SW480 (cell line): ENCODE results near the gene ACAP1.

Source experiments
- DNase-seq: peaks from one replicate; pipeline ENCODE4 v3.0.0-alpha.2; 2016; ENCODE audit warnings: low spot score

Gene ACAP1, protein sequence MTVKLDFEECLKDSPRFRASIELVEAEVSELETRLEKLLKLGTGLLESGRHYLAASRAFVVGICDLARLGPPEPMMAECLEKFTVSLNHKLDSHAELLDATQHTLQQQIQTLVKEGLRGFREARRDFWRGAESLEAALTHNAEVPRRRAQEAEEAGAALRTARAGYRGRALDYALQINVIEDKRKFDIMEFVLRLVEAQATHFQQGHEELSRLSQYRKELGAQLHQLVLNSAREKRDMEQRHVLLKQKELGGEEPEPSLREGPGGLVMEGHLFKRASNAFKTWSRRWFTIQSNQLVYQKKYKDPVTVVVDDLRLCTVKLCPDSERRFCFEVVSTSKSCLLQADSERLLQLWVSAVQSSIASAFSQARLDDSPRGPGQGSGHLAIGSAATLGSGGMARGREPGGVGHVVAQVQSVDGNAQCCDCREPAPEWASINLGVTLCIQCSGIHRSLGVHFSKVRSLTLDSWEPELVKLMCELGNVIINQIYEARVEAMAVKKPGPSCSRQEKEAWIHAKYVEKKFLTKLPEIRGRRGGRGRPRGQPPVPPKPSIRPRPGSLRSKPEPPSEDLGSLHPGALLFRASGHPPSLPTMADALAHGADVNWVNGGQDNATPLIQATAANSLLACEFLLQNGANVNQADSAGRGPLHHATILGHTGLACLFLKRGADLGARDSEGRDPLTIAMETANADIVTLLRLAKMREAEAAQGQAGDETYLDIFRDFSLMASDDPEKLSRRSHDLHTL

DNA sequence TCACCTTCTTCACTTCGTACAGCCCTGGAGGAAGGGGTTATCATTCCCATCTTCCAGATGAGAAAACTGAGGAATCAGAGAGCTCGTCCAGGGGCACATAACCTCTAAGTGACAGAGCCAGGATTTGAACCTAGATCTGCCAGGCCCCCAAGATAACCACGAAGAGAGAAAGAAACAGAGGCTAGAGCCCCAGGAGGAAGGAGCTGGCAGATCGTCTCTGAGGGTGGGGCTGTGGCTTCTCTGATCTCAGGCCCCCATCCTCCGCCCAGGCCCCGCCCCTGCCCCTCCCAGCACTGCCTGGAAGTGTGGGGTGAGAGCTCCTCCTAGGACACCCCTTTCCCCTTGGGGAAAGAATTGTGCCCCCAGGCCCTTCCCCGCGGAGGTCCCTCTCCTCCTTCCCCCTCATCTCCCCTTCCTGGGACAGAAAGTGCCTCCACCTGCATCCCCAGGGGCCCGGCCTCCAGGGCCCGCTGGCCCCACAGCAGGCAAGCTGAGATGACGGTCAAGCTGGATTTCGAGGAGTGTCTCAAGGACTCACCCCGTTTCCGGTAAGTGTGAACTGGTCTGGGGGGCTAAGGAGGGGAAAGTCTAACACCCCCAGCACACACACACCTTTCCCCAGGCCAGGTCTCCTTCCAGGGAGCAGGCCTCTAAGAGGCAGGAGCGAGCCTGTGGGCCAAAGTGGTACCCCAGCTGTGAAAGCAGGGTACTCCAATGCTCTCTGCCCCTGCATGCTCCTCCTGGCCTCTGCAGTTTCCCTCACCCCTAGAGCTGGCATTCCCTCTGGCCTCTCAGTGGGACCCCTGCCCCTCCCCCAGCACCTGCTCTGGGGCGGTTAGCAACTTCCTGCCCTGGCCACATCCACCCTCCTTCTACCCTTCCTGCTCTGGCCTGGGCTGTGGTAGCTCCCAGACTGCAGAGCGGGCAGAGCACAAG lies at the start of gene ACAP1:
Gene ACAP1, plus strand, starts transcription at position 290 of the 936 bp plus-strand sequence. Its CDS starts 206 bp downstream, at position 496.
- DNase-seq, result no peak

DNA sequence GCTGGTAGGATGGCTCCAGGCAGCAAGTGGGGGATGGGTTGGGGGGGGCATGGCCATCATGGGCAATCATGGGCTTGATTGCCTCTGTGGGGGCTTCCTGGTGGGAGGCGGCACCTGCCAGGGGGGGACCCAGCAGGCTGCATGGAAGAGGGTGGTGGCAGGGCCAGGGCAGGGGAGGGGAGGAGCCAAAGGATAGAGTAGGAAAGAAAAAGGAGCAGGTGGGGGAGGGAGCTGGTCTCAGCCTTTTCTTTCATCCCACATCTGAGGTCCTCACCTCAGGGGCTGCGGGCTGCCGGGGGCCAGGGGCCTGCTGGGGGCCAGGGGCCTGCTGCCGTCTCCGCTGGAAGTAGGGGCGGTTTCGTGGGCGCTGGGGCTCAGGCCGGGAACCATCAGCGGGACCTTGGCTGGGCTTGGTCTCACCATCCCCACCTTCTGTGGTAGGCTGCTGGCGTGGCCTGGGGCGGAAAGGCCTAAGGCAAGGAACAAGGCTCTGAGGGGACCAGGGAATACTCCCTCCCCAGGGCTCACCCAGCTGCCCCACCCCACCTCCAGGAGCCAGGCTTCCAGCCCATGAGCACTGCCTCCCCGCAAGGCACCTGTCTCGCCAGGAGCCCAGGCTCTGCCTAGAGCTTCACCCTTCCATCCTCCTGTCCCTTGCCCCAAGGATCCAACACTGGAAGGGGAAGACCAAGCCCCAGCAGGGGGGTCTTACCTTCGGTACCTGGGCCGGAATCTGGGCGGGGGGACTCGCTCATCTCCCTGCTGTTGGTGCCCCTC lies 46.9 kb upstream of the ACAP1 start:
- DNase-seq, result no peak

DNA sequence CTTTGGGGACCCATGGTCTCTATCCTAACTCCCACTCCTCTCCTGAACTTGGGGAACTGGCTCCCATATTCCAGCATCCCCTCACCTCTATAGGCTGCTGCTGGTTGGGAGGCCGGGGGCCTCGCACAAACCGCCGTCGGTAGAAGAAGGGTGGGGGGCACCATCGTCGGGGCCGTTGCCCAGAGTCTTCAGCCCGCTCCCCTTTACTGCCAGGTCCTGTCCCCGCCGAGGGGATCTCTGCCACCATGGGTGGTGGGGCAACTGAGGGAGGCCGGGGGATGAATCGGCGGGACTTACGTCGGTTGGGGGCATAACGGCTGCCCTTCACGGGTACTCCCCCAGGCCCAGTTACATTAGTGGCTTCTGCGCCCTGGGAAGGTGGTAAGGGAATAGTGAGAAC lies 46.2 kb upstream of the ACAP1 start:
- DNase-seq, result no peak

DNA sequence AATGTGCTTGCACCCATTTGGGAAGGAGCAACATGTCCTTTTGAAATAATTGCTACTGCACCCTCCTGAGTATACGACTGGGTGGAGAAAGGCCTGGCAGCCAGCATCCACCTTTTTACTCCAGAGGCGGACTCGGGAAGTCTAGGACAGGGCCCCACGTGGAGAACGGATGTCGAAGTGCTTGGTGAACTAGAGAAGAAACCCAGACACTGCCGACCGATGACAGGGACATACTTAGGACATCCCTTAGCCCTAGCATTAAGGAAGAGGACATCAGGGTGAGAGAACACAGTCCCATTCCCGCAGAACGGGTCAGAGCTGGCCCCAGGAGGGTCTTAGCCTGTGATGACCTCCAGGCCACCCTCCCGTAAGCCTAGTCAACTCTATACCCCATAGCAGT lies 45.6 kb upstream of the ACAP1 start:
- no peak for DNase-seq

DNA sequence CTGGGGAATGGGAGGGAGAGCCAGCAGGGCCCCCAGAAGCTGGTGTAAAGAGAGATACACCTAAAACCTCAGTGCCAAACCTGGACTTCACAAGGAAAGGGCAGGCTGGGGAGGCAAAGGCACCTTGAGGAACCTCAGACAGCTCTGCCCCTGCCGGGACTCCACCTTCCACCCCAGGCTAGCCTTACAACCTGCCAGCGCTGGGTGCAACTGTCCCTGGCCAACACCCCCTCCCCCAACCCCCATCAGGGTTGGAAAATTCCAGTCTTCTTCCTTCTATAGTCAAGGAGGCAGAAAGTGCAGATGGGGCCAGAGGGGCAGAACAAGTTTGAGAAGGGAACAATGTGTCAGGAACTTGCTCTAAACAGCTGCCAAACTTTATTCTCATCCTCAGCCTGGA lies 44.1 kb upstream of the ACAP1 start:
- DNase-seq, result no peak

DNA sequence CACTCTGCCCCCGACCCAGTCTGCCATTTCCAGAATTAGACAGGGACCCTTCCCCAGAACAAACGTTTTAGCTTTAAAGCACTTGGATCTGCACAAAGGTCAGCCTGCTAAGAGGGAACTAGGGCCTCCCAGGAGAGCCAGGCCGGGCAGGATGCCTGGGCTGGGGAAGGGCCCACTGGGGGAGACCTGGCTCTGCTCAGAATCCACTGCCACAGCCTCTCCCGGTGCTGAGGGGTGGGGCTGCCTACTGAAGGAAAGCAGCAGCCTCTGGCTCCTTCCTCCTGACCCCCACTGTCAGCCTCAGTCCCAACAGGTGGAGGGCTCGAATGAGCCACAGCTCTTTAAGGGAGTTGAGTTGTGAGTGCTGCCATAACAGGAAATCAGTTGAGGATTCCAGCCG lies 43.6 kb upstream of the ACAP1 start:
- DNase-seq, result no peak

DNA sequence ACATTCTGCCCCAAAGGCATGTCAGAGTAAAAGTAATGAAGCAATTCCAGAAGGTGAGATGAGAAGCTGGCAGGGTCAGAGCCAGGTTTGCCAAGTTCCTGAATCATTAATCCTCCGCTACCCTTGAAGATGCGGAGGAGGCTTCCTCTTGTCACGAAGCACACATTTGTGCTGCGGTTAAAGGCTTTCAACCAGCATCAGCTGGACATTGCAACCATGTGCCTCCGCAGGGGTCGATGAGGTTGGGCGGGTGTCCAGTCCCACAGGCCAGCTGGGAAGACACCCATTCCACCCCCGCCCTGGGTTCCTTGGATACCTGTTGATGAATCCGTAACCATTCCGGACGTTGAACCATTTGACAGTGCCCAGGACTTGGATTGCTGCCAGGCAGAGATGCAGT lies 43.2 kb upstream of the ACAP1 start:
- DNase-seq, result no peak

DNA sequence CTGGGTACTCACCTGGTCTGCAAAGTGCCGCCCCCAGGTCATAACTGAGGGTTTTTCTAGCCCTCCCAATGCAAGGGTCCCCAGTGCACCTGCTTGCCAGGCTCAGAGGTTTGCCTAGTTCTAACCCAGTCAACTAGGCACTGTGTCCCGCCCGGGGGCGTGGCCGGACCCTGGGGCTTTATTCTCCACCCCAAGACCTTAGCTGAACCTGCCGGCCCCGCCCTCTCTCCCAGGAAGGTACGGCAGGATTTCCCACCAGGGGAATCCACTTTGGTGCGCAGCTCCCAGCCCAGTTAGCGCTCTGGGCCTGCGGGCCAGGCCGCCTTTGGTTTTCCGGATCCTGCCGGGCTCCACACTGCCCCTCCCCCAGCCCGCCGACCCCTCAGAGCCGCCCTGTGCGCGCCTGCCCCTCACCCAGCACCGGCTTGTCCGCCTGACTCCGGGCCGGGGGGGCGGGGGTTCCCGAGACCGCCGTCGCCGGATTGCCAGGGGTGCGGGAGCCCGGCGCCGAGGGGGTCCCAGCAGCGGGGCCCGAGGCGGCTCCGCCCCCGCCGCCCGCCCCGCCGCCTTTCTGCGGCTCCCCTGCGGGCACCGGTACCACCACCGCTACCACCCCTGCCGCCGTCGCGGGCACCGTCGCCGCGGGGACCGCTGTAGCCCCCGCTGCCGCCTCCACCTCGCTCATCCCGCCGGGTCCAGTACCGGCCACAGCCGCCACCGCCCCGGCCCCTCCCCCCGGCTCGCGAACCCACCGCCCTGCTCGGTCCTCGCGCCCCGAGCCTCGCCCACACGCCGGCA lies 42.3 kb upstream of the ACAP1 start:
- DNase-seq, result peak; percentile 88

DNA sequence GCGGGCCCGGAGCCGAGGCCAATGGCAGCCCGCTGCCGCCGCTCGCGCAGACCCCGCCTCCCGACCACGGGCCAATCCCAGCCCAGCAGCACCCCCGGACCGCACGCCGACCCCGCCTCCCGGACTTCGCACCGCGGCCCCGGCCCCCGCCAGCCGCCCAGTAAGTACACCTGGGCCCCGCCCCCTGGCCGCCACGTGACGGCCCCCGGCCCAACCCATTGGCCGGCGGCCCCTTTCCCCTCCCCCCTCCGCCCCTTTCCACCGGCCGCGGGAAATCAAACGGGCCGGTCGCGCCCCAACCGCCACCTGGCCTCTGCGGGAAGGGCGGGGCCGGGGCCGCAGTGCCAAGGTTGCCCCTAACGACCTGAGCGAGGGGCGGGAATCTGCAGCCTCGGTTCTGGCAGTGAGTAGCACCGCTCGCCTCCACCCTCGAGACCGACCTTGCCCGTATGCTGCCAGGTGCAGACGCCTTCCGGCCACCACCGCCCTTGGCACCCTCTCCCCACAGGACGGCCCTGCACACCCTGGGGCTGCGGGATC lies 41.6 kb upstream of the ACAP1 start, which contains the start of gene YBX2:
Gene YBX2, minus strand, starts transcription at position 26 of the 540 bp plus-strand sequence. CDS start 139 bp downstream, outside the sequence.
- DNase-seq, result peak; percentile 96

DNA sequence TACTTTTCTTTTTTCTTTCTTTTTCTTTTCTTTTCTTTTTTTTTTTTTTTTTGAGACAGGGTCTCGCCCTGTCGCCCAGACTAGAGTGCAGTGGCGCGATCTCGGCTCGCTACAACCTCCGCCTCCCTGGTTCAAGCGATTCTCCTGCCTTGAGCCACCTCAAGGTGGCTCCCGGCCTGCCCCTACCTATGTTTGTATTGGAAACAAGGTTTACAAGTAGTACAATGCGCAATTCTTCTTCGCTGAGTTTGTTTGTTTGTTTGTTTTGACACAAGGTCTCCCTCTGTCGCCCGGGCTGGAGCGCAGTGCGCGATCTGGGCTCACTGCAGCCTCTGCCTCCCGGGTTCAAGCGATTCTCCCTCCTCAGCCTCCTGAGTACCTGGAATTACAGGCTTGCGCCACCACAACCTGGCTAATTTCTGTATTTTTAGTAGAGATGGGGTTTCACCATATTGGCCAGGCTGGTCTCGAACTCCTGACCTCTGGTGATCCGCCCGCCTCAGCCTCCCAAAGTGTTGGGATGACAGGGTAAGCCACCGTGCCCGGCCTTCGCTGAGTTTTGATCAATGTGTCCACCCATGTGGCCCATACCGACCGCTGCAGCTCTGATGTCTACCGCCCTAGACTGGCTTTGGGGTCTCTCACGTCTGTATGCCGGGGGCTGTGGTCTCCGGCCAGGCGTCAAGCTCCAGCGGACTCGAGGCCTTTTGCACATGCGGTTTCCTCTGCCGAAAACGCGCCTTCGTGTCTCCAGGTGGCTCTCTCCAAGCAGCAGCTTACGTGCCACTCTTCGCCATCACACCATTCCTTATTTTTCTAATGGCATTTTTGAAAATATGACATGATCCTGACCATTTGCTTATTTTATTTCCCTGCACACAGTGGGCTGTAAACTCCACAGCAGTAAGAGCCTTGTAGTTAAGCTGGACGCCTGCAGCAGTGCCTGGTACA lies 40.8 kb upstream of the ACAP1 start:
- peak; percentile 77 for DNase-seq

DNA sequence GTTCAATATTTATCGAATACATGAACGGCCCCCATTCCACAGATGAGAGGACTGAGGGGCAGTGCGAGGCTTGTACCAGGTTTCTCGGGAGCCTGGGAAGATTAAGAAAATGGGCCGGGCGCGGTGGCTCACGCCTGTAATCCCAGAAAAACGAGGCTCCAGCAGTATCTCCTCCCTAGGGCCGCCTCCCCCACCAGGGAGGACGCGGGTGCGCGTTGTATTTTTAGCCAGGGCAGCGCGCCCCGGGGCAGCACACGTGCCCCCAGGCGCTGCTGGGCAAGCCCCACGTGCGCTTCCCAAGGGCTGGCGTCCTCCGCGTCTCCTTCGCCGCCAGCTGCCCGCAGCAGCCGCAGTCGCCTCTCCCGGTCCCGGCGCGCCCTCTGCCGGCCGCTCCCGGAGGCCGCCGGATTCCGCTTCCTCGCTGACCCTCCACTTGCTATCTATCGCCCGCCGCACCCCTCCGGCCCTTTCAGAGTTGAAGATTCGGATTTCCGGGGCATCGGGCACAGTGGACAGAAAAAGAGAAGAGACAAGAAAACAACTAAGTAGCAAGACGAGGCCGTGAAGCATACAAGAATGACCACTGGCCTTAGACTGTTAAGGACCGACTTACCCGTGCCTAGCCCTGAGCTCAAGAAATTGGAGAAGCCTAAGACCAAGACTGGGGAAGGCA lies 40.0 kb upstream of the ACAP1 start:
- DNase-seq, result peak; percentile 87

DNA sequence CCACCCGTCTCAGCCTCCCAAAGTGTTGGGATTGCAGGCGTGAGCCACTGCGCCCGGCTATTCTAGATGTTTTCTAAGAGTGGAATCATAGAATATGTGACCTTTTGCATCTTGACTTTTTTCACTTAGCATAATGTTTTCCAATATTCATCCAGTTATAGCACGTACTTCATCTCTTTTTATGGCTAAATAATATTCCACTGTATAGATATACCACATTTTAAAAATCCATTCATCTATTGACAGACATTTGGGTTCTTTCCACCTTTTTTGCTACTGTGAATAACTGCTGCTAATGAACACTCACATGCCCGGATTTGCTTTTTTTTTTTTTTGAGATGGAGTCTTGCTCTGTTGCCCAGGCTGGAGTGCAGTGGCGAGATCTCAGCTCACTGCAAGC lies 32.1 kb upstream of the ACAP1 start:
- no peak for DNase-seq

DNA sequence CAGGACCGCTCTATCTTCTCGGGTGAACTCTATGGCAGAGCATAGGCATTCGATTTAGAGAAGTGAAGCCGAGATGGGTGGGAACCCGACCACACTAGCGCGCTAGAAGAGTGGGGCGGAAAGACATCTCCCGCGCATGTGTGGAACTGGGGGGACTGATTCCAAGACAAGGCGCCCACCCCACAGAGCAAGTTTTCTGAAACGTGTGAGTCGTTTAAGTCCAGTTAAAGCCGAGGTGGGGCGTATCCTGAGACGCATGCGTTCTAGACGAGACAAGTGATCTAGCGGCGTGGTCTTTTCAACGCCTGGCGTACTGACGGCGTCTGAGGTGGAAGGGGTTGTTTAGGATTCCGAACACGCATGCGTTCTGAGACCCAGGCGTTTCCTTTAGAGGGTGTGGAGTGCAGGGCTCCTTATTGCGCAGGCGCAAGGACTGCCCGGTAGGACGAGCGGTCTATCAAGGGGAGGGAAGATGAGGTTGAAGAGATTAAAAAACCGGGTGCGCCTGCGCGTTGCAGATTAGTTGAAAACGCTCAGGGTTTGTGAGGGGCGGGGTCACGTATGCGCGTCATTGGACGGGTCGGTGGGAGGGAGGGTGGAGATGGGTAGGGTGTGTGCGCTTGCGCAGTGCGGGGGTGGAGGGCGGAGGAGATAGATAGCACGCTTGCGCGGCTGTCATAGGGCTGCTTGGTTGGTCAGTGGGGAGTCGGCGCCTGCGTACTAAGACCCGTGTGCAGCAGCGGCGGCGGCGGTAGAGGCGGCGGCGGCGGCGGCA lies 29.2 kb upstream of the ACAP1 start, which contains the start of gene EIF5A:
Gene EIF5A, plus strand, starts transcription at position 718 of the 775 bp plus-strand sequence. CDS start 2,008 bp downstream, outside the sequence.
- DNase-seq, result peak; percentile 99

DNA sequence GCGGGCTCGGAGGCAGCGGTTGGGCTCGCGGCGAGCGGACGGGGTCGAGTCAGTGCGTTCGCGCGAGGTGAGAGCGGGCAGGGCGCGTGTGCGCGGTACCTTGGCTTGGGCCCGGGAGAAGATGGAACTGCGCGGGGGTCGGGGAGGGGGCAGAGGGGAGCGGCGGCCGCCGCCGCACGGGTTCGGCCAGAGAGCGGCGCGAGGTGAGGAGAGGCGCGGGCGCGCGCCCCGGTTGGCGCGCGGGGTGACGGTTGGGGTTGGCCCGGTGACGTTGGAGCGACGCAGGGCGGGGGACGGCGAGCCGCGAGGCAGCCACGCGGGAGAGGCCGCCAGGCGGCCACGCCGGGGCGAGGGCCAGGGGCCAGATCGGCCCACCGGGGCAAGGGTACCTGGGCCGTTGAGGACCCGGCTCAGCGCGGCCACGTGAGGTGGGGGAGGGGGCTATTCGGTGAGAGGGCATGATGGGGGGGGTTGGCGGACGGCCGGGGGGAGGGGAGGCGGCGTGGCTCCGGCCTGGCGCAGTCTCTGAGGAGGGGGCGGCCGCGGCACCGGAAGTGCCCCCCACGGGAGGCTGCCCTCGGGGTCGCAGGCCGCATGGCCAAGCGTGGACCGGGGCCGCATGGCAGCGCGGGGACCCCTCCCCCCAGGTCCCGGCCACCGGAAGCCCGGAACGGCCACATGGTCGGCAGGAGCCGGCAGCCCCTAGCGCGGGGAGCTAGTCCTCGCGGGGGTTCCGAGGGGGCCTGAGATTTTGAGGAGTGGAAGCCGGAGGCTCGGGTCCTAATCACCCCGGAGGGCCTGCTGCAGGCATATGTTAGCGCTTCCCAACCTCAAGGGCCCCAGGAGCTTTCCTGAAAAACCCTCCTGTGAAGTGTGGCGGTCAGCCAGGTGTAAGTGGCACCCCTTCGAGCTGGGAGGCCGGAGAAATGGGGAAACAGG lies 28.4 kb upstream of the ACAP1 start:
- DNase-seq, result peak; percentile 16

DNA sequence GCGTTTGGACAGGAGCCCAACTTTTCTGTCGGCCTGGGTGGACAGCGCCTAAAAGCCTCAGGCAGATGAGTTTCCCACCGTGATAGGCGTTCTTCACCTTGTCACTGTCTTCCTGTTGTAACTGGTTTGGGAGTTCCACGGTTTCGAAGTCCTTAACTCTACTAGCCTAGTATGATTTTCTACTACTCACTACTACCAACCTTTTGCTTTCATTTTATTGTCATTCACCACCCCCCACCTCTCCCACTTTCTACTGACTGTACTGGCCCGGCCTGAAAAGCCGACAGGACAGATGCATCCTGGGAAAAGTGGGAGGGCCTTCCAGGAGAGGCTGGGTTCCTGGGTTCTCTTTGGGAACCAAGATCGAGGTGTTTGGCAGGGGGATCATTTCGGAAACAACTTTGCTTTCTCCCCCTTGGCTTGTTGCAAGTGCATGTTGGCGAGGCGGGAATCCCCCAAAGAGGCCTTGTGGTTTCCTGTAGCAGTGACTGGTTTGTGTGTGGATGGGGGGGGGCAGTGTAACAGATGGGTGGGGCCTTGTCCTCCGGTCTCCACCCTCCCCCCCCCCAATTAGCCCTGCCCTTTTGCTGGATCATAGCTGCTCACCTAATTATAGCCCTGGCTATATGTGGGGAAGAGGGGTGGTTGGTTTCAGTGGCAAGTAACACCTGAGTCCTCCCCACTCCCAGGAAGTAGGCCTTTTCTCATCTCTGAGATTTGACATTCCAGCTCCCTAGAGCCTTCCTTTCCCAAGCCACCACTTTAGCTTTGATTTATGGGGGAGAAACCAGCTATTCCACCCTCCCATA lies 27.5 kb upstream of the ACAP1 start:
- peak; percentile 81 for DNase-seq
